Activated T-helper 2 cell treated with anti-CD3 and anti-CD28 coated beads, Interferon-gamma antibody, Interleukin-2, Interleukin-4, amounts not matched to agents 10 μg/mL and 5 μg/mL and 100 μg/mL, durations not matched to agents 14 hours and 24 hours and 36 hours (primary cell): ENCODE results near the gene ECE1. TPM values are rescaled to one million over a fixed set of nuclear protein-coding genes. Genes with fewer than 3 reads are reported as not detected.
A peak's percentile ranks its signal among the peaks of the same experiment; 100 is the strongest.
"Not testable (repeated sequence)": the region's sequence is repeated elsewhere in the genome, so short reads cannot be mapped to it uniquely, and the experiment has no call there.

Source experiments
- DNase-seq: peaks from one replicate; pipeline ENCODE4 v3.0.0; 2021; ENCODE audit warnings: low spot score
- H3K27ac Mint-ChIP-seq: one replicate; pipeline ENCODE4 v1.8.0; 2021; ENCODE audit warnings: mixed read lengths
- H3K27me3 Mint-ChIP-seq: one replicate; pipeline ENCODE4 v1.8.0; 2021; ENCODE audit warnings: low read depth, mixed read lengths
- H3K36me3 Mint-ChIP-seq: one replicate; pipeline ENCODE4 v1.8.0; 2021; ENCODE audit warnings: low read depth, mixed read lengths
- H3K4me1 Mint-ChIP-seq: one replicate; pipeline ENCODE4 v1.8.0; 2021; ENCODE audit warnings: low read depth, mixed read lengths
- H3K4me3 Mint-ChIP-seq: one replicate; pipeline ENCODE4 v1.8.0; 2021; ENCODE audit warnings: low read depth, mild to moderate bottlenecking, moderate library complexity, mixed read lengths
- H3K9me3 Mint-ChIP-seq: one replicate; pipeline ENCODE4 v1.8.0; 2021; ENCODE audit warnings: mixed read lengths
- intact Hi-C: fragments of 100-400 bp; cut with micrococcal nuclease; formaldehyde crosslinking; loops from one replicate; pipeline ENCODE4 v1.15.1; 2023
- total RNA-seq: library from RNA; stranded (reverse); gene quantifications from 2 replicates; pipeline ENCODE4 v1.2.3, GENCODE V29; 2022

Gene ECE1
- total RNA-seq, 1 donor from 2014 or later, result 97.0 TPM

- Mint-ChIP-seq H3K9me3 (no peaks in the 10 kb centered on the region), H3K4me1 (peaks cover 6% of the 10 kb centered on the region), H3K27me3 (peaks cover 21% of the 10 kb centered on the region), H3K36me3 (no peaks in the 10 kb centered on the region), H3K27ac (no peak overlapping the region), H3K4me3 (no peak overlapping the region)
- intact Hi-C loops, result no loop called here
- no peak for DNase-seq
Observed at GRCh38 chr1:21192871-21193270, 97.4 kb downstream of the ECE1 start.

GRCh38 chr1:21192284-21192683, 98.0 kb downstream of the ECE1 start:
- no peak for DNase-seq
- Mint-ChIP-seq H3K9me3 (no peaks in the 10 kb centered on the region), H3K27me3 (peaks cover 22% of the 10 kb centered on the region), H3K4me1 (peaks cover 6% of the 10 kb centered on the region), H3K36me3 (no peaks in the 10 kb centered on the region), H3K4me3 (no peak overlapping the region), H3K27ac (no peak overlapping the region)
- intact Hi-C loops, result no loop called here

GRCh38 chr1:21190771-21191170, 99.5 kb downstream of the ECE1 start:
- H3K27ac Mint-ChIP-seq, intact Hi-C loops, H3K9me3 Mint-ChIP-seq, DNase-seq, H3K4me1 Mint-ChIP-seq, H3K36me3 Mint-ChIP-seq, H3K4me3 Mint-ChIP-seq: not testable (repeated sequence)
- peaks cover 23% of the 10 kb centered on the region for H3K27me3 Mint-ChIP-seq

GRCh38 chr1:21189906-21190500, 100.3 kb downstream of the ECE1 start:
- peaks cover 20% of the 10 kb centered on the region for H3K27me3 Mint-ChIP-seq

GRCh38 chr1:21189421-21189820, 100.8 kb downstream of the ECE1 start:
- Mint-ChIP-seq H3K27ac (no peak overlapping the region), H3K9me3 (no peaks in the 10 kb centered on the region), H3K36me3 (no peaks in the 10 kb centered on the region), H3K27me3 (peaks cover 21% of the 10 kb centered on the region), H3K4me3 (no peak overlapping the region), H3K4me1 (peaks cover 3% of the 10 kb centered on the region)
- no peak for DNase-seq
- intact Hi-C loops, result no loop called here

More at GRCh38 chr1:21189906-21190500, 100.3 kb downstream of the ECE1 start:
- Mint-ChIP-seq H3K4me1 (peaks cover 3% of the 10 kb centered on the region), H3K9me3 (no peaks in the 10 kb centered on the region), H3K27ac (no peak overlapping the region), H3K36me3 (no peaks in the 10 kb centered on the region), H3K4me3 (no peak overlapping the region)
- intact Hi-C loops, result no loop called here
- no peak for DNase-seq

DNA sequence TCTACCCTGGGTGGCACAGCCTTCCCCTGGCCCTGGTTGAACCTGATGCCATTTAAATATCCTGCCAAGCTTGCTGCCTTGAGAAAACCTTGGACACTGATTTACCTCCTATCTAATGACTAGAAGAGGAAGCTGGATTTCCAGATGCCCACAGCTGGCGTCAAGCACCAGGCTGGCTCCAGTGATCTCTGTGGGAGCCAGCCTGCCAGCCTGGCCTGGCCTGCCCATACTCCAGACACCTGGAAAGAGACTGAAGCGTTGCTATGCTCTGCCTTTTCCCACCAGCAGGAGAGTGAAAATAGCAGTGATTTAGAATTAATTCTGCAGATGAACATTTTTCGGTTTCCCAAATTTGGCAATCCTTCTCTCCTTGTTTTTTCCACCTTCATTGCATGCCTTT, 102.0 kb downstream of the ECE1 start:
- H3K27ac Mint-ChIP-seq, result no peak overlapping the region
- H3K4me3 Mint-ChIP-seq, result no peak overlapping the region
- peaks cover 3% of the 10 kb centered on the region for H3K4me1 Mint-ChIP-seq
- intact Hi-C loops, result no loop called here
- no peak for DNase-seq
- no peaks in the 10 kb centered on the region for H3K9me3 Mint-ChIP-seq
- H3K36me3 Mint-ChIP-seq, result no peaks in the 10 kb centered on the region
- H3K27me3 Mint-ChIP-seq, result peaks cover 18% of the 10 kb centered on the region

GRCh38 chr1:21185221-21185731, 105.0 kb downstream of the ECE1 start:
- H3K27me3 Mint-ChIP-seq, result peaks cover 20% of the 10 kb centered on the region
- no peaks in the 10 kb centered on the region for H3K4me1 Mint-ChIP-seq
- DNase-seq, result no peak
- H3K9me3 Mint-ChIP-seq, result no peaks in the 10 kb centered on the region
- H3K36me3 Mint-ChIP-seq, result no peaks in the 10 kb centered on the region
- intact Hi-C loops, result no loop called here
- H3K4me3 Mint-ChIP-seq, result no peak overlapping the region
- H3K27ac Mint-ChIP-seq, result no peak overlapping the region

DNA sequence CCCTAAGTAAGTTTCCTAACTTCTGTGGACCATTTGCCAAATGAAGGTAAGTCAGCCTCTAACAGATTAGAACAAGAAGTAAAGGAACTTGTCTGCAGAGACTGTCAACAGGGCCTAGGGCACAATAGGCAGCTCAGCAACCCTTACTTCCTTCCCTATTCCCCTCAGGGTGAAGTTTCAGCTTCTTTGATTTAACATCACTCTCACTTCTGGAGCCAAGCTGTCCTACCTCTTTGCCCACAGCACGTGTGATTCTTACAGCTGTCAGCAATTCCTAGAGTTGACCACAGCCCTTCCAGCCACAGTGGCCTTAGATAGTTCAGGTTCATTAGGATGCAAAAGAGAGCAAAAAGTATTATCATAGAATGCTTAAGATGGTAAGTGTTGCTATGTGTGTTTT, 106.0 kb downstream of the ECE1 start:
- Mint-ChIP-seq H3K9me3 (no peaks in the 10 kb centered on the region), H3K4me3 (no peak overlapping the region)

DNA sequence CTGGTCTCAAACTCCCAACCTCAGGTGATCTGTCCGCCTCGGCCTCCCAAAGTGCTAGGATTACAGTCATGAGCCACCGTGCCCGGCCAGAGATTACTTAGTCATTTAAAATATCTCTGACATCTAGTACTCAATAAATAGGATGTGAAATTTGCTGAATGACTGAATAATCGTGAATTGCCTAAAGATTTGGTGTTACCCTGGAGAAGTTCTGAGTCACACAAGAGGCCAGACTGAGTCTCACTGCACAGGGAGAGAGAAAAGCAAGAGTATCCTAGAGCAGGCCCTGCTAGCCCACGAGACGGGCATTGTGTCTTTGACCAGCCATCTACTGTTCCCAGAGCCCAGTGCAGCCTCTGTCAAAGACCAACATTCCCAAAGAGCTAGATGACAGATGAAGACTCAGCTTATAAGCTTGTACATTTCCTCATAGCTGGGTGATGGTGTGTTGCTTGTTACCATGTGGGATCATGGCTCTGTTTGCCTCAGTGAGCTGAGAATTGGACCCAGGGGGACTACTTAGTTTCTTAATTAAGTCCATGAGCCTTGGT, 108.0 kb downstream of the ECE1 start:
- Mint-ChIP-seq H3K27ac (no peak overlapping the region), H3K36me3 (no peaks in the 10 kb centered on the region)

More for the DNA sequence above, 106.0 kb downstream of the ECE1 start:
- Mint-ChIP-seq H3K27me3 (peaks cover 14% of the 10 kb centered on the region), H3K27ac (no peak overlapping the region), H3K36me3 (no peaks in the 10 kb centered on the region), H3K4me1 (no peaks in the 10 kb centered on the region)
- no peak for DNase-seq
- intact Hi-C loops, result no loop called here

DNA sequence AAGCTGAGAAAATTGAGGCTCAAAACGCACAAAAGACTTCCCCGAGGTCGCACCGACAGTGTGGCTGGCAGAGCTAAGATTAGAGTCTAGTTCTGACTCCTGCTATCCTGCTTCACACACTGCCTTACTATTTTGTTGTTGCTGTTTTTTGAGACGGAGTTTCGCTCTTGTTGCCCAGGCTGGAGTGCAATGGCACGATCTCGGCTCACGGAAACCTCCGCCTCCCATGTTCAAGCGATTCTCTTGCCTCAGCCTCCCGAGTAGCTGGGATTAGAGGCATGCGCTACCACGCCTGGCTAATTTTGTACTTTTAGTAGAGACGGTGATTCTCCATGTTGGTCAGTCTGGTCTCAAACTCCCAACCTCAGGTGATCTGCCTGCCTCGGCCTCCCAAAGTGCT, 112.0 kb downstream of the ECE1 start:
- peaks cover 18% of the 10 kb centered on the region for H3K4me1 Mint-ChIP-seq
- H3K36me3 Mint-ChIP-seq, result peaks cover 21% of the 10 kb centered on the region
- not testable (repeated sequence) for H3K9me3 Mint-ChIP-seq, H3K27ac Mint-ChIP-seq, DNase-seq
- peaks cover 10% of the 10 kb centered on the region for H3K27me3 Mint-ChIP-seq
- H3K4me3 Mint-ChIP-seq, result peak overlapping the region; percentile 31
- intact Hi-C loops, result loop anchor here (5.0 kb wide), 1 partner anchor 186 kb away; no protein-coding TSS in a partner anchor

More for the DNA sequence above, 108.0 kb downstream of the ECE1 start:
- no peak for DNase-seq
- intact Hi-C loops, result no loop called here
- Mint-ChIP-seq H3K4me3 (no peak overlapping the region), H3K27me3 (peaks cover 13% of the 10 kb centered on the region), H3K4me1 (peaks cover under 1% of the 10 kb centered on the region), H3K9me3 (no peaks in the 10 kb centered on the region)

DNA sequence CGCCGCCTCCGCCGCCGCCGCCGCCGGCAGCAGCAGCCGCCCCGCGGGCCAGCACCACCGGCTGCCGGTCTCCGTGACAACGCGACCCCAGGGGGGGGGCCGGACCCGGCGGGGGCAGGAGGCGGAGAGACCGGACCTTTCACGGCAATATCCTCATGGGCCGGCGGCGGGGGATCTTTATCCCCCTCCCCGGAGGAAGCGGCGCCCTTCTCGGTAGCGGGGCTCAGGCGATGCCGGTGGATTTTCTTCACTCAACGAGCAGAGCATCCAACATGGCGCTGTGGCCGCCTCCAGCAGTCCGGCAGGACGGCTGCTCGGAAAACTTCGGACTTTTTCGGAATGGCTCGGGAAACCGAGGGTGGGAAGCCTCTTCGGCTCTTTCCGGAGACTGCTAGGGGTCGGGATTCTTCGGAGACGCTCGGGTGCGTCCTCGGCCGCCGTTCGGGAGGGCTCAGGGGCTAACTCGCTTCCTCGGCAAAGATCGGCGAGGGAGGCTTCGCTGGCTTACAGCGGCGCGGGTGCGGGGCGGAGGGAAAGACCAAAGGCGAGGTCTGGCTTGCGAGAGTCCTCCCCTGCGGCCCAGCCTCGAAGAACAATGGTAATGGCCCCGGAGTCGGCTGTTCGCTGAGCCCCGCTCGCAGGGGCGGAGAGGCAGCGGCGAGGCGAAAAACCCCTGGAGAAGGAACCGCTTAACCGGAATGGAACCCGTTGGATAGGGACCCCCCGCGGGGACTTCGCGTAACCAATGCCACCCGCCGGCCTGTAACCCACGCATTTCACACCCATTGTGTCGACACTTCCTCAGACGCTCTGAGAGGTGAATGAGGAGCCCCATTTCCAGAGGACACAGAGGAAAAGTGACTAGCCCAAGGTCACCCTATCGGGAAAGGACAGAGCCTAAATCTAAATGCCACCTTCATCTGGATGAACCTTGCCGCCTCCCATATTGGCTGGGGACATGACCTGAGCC, 113.4 kb downstream of the ECE1 start, which contains the start of gene EIF4G3:
Gene EIF4G3, minus strand, starts transcription at position 312 of the 970 bp plus-strand sequence. CDS start 174,155 bp downstream, outside the sequence.
- intact Hi-C loops, result loop anchor here (1.0 to 5.0 kb wide), 2 partner anchors 185 to 392 kb away; no protein-coding TSS in a partner anchor
- H3K27me3 Mint-ChIP-seq, result peaks cover 4% of the 10 kb centered on the region
- H3K27ac Mint-ChIP-seq, result peak within 1 kb of the TSS; percentile 86
- DNase-seq, result peak; percentile 99
- H3K4me1 Mint-ChIP-seq, result peaks cover 18% of the 10 kb centered on the region
- peaks cover 25% of the 10 kb centered on the region for H3K36me3 Mint-ChIP-seq
- H3K9me3 Mint-ChIP-seq, result no peaks in the 10 kb centered on the region
- H3K4me3 Mint-ChIP-seq, result peak within 1 kb of the TSS; percentile 86

DNA sequence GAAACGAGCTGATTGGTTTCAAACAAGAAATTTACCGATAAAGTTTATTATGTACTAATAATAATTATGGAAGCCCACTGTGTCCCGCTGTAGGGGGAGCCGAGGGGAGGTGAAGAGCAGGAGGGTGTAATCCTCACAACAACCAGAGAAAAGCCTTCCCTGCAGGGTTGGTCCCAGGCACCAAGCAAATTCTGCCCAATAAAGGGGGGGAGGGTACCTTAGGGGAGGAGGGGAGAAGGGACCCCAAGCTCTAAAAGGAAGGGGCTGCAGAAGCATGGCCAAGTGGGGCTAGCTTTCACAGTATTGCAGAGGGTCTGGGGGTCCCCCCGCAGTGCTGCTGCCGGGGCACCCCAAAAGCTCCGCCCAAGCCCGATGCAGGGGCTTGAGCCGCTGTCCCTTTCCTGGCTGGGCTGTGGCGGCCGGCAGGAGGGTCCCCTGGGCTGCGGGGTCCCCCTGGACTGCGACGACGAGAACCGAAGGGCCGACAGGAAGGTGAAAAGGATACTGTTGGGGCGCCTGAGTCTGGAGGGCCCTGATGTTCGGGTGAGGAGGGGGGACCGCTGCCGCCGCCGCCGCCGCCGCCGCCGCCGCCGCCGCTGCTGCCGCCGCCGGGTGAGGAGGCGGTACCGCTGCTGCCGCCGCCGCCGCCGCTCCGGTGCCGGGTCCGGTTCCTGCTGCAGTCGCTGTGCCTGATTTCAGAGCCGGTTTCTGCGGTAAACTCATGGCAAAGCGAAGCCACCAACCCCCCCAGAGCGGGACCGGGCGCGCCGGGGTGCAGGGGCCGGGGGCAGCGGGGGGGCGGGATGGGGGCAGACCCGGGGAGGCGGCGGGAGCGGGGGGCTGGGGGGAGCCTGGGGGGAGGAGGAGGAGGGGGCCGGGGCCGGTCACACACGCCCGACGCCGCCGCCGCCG, 114.3 kb downstream of the ECE1 start:
- peak overlapping the region; percentile 86 for H3K4me3 Mint-ChIP-seq
- peak overlapping the region; percentile 82 for H3K27ac Mint-ChIP-seq
- H3K4me1 Mint-ChIP-seq, result peaks cover 25% of the 10 kb centered on the region
- no peaks in the 10 kb centered on the region for H3K27me3 Mint-ChIP-seq
- no peaks in the 10 kb centered on the region for H3K9me3 Mint-ChIP-seq
- peak; percentile 20 for DNase-seq
- peaks cover 34% of the 10 kb centered on the region for H3K36me3 Mint-ChIP-seq
- intact Hi-C loops, result loop anchor here (1.0 to 5.0 kb wide), 3 partner anchors 184 to 391 kb away; no protein-coding TSS in a partner anchor
